GM12878 (cell line): ENCODE results near the gene ERBB3. TPM values are rescaled to one million over a fixed set of nuclear protein-coding genes. Genes with fewer than 3 reads are reported as not detected.

Source experiments
- ATF7 ChIP-seq: fragments of 450-650 bp; IDR thresholded peaks from 2 replicates; pipeline ENCODE4 v1.6.1; 2016; ENCODE audit warnings: low read depth, mild to moderate bottlenecking
- ESRRA ChIP-seq: IDR thresholded peaks from 2 replicates; pipeline ENCODE4 v1.6.1; 2012; ENCODE audit warnings: mild to moderate bottlenecking, low read length, improper control_type of control experiment
- EZH2 ChIP-seq: IDR thresholded peaks from 2 replicates; pipeline ENCODE4 v1.6.1; 2012; ENCODE audit warnings: low read depth, mild to moderate bottlenecking, control low read depth, inconsistent platforms, low read length, borderline replicate concordance; ENCODE audit not compliant: control insufficient read depth
- KDM1A ChIP-seq: fragments of 200-600 bp; sonication (generic); IDR thresholded peaks from 2 replicates; pipeline ENCODE4 v1.6.1; 2016; ENCODE audit warnings: borderline replicate concordance
- MYC ChIP-seq: IDR thresholded peaks from 2 replicates; pipeline ENCODE4 v1.6.1; 2011; ENCODE audit warnings: mild to moderate bottlenecking, low read length, moderate library complexity, inconsistent platforms; ENCODE audit not compliant: insufficient read depth, insufficient replicate concordance, insufficient read length, severe bottlenecking
- NR2C2 ChIP-seq: IDR thresholded peaks from 2 replicates; pipeline ENCODE4 v1.6.1; 2011; ENCODE audit warnings: borderline replicate concordance, low read depth; ENCODE audit not compliant: control insufficient read depth, insufficient read length
- NRF1 ChIP-seq: conservative IDR thresholded peaks from 2 replicates; pipeline ENCODE4 v1.6.1; 2011; ENCODE audit warnings: mild to moderate bottlenecking, low read depth, low read length, improper control_type of control experiment
- RCOR1 ChIP-seq: conservative IDR thresholded peaks from 2 replicates; pipeline ENCODE4 v1.6.1; 2012; ENCODE audit warnings: low read depth, low read length, improper control_type of control experiment
- RUNX3 ChIP-seq: IDR thresholded peaks from 2 replicates; pipeline ENCODE4 v1.6.1; 2012; ENCODE audit warnings: low read length, inconsistent platforms
- SIX5 ChIP-seq: IDR thresholded peaks from 2 replicates; pipeline ENCODE4 v1.6.1; 2011; ENCODE audit warnings: mild to moderate bottlenecking, low read depth, low read length, moderate library complexity; ENCODE audit not compliant: severe bottlenecking
- SP1 ChIP-seq: IDR thresholded peaks from one replicate; pipeline ENCODE4 v1.6.1; 2011; ENCODE audit warnings: low read depth, low read length
- polyA plus RNA-seq, 11 experiments: library from polyadenylated mRNA; depleted of rRNA in 4 of 11; unstranded in 6 of 11; stranded (reverse) in 5 of 11; fragments of >200 nt; fragmentation: Nextera tagmentation in 4 of 11; fragmentation: Illumina TruSeq in 1 of 11; extraction: Ambion mirVana in 4 of 11; extraction: Trizol in 1 of 11; gene quantifications; 1 replicate in 1 of 11; 2 replicates in 10 of 11; pipeline versions ENCODE4 v1.2.1 to v1.2.3, GENCODE V29; 2011 to 2016; ENCODE audit warnings: inconsistent platforms in 2 of 11, missing spikeins in 2 of 11, low read depth in 1 of 11
- total RNA-seq, 4 experiments: library from RNA; depleted of rRNA in 3 of 4; stranded (reverse); fragments of >200 nt in 3 of 4; fragmentation: Illumina TruSeq in 1 of 4; extraction: Trizol in 1 of 4; gene quantifications; 2 replicates each; pipeline versions ENCODE4 v1.2.1 to v1.2.3, GENCODE V29; 2013 to 2021
- TF ChIP-seq, protein P1 (sequence below): IDR thresholded peaks from 2 replicates; pipeline ENCODE4 v1.6.1; 2011; ENCODE audit warnings: low read depth, mild to moderate bottlenecking, low read length, moderate library complexity, borderline replicate concordance; ENCODE audit errors: extremely low read depth
- TF ChIP-seq, protein P2 (sequence below): fragments of 450-650 bp; IDR thresholded peaks from 2 replicates; pipeline ENCODE4 v1.6.1; 2017; ENCODE audit warnings: mild to moderate bottlenecking, moderate library complexity
- TF ChIP-seq, protein P3 (sequence below): fragments of 450-650 bp; IDR thresholded peaks from 2 replicates; pipeline ENCODE4 v1.6.1; 2014; ENCODE audit warnings: mild to moderate bottlenecking
- TF ChIP-seq, protein P4 (sequence below): IDR thresholded peaks from 2 replicates; pipeline ENCODE4 v1.6.1; 2012; ENCODE audit warnings: mild to moderate bottlenecking, low read depth, low read length
- TF ChIP-seq, protein P5 (sequence below): fragments of 450-650 bp; IDR thresholded peaks from 2 replicates; pipeline ENCODE4 v1.6.1; 2017; ENCODE audit warnings: antibody characterized with exemption, mild to moderate bottlenecking, moderate library complexity

The ERBB3 gene
- total and polyA plus RNA-seq, 10 of the 15 experiments (the other 5 are each of a cell fraction or from before 2014, with no cell fraction given): 0.03 to 0.72 (median 0.04) TPM; not detected in 5

DNA sequence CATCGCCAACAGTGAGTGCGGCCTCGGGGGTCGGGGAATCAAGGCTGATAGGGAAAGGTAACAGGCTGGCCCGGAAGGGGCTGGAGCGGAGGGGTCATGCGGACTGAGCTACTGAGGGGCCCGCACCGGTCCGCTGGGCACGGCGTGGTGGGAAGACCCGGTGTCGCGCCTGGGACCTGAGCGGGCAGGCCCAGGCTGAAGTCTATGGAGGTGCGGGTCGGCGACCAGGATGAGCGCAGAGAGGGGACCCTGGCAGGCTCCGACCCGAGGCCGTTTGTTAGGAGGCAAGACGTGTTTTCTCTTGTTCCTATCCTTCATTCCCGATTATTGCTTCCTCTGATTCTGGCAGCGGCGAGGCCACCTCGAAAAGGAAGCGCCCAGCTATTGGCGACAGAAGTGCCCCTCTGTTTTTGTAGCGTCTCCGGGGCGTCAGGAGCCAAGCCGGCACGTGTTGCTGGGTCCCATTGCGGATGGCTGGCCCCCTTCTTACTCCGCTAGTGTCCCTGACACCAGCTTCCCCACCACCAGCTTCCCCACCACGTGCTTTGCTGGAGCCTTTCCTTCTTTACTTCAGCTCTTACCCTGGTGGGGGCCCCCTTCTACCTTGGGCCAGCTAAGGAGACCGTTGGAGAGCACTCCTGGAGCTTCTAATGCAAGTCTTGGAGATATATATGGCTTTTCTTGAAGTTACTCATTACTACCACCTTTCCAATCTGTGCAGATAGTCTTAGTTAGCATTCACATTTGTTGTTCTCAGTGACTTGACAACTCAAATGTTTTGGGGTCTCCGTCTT, 25.0 kb downstream of the ERBB3 start (continued):
- TF ChIP-seq ESRRA (no peak), NRF1 (no peak), NR2C2 (no peak), EZH2 (no peak), SIX5 (no peak), ATF7 (no peak), SP1 (no peak), RUNX3 (0 out of 2 replicates have a peak, but pooled peaks have one; percentile 0), MYC (no peak), KDM1A (no peak), RCOR1 (no peak)
- TF ChIP-seq, protein P1, sequence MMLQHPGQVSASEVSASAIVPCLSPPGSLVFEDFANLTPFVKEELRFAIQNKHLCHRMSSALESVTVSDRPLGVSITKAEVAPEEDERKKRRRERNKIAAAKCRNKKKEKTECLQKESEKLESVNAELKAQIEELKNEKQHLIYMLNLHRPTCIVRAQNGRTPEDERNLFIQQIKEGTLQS: no peak
- TF ChIP-seq, protein P2, sequence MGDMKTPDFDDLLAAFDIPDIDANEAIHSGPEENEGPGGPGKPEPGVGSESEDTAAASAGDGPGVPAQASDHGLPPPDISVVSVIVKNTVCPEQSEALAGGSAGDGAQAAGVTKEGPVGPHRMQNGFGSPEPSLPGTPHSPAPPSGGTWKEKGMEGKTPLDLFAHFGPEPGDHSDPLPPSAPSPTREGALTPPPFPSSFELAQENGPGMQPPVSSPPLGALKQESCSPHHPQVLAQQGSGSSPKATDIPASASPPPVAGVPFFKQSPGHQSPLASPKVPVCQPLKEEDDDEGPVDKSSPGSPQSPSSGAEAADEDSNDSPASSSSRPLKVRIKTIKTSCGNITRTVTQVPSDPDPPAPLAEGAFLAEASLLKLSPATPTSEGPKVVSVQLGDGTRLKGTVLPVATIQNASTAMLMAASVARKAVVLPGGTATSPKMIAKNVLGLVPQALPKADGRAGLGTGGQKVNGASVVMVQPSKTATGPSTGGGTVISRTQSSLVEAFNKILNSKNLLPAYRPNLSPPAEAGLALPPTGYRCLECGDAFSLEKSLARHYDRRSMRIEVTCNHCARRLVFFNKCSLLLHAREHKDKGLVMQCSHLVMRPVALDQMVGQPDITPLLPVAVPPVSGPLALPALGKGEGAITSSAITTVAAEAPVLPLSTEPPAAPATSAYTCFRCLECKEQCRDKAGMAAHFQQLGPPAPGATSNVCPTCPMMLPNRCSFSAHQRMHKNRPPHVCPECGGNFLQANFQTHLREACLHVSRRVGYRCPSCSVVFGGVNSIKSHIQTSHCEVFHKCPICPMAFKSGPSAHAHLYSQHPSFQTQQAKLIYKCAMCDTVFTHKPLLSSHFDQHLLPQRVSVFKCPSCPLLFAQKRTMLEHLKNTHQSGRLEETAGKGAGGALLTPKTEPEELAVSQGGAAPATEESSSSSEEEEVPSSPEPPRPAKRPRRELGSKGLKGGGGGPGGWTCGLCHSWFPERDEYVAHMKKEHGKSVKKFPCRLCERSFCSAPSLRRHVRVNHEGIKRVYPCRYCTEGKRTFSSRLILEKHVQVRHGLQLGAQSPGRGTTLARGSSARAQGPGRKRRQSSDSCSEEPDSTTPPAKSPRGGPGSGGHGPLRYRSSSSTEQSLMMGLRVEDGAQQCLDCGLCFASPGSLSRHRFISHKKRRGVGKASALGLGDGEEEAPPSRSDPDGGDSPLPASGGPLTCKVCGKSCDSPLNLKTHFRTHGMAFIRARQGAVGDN: no peak
- TF ChIP-seq, protein P3, sequence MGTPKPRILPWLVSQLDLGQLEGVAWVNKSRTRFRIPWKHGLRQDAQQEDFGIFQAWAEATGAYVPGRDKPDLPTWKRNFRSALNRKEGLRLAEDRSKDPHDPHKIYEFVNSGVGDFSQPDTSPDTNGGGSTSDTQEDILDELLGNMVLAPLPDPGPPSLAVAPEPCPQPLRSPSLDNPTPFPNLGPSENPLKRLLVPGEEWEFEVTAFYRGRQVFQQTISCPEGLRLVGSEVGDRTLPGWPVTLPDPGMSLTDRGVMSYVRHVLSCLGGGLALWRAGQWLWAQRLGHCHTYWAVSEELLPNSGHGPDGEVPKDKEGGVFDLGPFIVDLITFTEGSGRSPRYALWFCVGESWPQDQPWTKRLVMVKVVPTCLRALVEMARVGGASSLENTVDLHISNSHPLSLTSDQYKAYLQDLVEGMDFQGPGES: no peak
- TF ChIP-seq, protein P4, sequence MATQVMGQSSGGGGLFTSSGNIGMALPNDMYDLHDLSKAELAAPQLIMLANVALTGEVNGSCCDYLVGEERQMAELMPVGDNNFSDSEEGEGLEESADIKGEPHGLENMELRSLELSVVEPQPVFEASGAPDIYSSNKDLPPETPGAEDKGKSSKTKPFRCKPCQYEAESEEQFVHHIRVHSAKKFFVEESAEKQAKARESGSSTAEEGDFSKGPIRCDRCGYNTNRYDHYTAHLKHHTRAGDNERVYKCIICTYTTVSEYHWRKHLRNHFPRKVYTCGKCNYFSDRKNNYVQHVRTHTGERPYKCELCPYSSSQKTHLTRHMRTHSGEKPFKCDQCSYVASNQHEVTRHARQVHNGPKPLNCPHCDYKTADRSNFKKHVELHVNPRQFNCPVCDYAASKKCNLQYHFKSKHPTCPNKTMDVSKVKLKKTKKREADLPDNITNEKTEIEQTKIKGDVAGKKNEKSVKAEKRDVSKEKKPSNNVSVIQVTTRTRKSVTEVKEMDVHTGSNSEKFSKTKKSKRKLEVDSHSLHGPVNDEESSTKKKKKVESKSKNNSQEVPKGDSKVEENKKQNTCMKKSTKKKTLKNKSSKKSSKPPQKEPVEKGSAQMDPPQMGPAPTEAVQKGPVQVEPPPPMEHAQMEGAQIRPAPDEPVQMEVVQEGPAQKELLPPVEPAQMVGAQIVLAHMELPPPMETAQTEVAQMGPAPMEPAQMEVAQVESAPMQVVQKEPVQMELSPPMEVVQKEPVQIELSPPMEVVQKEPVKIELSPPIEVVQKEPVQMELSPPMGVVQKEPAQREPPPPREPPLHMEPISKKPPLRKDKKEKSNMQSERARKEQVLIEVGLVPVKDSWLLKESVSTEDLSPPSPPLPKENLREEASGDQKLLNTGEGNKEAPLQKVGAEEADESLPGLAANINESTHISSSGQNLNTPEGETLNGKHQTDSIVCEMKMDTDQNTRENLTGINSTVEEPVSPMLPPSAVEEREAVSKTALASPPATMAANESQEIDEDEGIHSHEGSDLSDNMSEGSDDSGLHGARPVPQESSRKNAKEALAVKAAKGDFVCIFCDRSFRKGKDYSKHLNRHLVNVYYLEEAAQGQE: no peak
- TF ChIP-seq, protein P5, sequence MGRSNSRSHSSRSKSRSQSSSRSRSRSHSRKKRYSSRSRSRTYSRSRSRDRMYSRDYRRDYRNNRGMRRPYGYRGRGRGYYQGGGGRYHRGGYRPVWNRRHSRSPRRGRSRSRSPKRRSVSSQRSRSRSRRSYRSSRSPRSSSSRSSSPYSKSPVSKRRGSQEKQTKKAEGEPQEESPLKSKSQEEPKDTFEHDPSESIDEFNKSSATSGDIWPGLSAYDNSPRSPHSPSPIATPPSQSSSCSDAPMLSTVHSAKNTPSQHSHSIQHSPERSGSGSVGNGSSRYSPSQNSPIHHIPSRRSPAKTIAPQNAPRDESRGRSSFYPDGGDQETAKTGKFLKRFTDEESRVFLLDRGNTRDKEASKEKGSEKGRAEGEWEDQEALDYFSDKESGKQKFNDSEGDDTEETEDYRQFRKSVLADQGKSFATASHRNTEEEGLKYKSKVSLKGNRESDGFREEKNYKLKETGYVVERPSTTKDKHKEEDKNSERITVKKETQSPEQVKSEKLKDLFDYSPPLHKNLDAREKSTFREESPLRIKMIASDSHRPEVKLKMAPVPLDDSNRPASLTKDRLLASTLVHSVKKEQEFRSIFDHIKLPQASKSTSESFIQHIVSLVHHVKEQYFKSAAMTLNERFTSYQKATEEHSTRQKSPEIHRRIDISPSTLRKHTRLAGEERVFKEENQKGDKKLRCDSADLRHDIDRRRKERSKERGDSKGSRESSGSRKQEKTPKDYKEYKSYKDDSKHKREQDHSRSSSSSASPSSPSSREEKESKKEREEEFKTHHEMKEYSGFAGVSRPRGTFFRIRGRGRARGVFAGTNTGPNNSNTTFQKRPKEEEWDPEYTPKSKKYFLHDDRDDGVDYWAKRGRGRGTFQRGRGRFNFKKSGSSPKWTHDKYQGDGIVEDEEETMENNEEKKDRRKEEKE: no peak
